ENCODE measurements around the gene IRF9.

- TF ChIP-seq BHLHE40 (IDR thresholded peaks at IDR 0.05; ENCODE audit: borderline replicate concordance) (no peak), FOXK2 (IDR thresholded peaks at IDR 0.05) (no peak)
Measured at GRCh38 chr14:24136684-24137528, 24.2 kb upstream of the IRF9 start.
